Measurements from ENCODE around the gene ESYT2. TPM values are rescaled to one million over a fixed set of nuclear protein-coding genes. Genes with fewer than 3 reads are reported as not detected.

Gene ESYT2
- total and polyA plus RNA-seq, 7 donors: 27.5 to 63.4 (median 44.0) TPM

GRCh38 chr7:158687406-158687805 is 141.9 kb downstream of the ESYT2 start:
- peaks cover 0 to 70% of the 10 kb centered on the region in 2 donors for H3K36me3 ChIP-seq (ENCODE audit: insufficient read depth in 1 of 2, low read depth in 1 of 2)
- intact Hi-C loops (cut with DNase I): no loop called here
- no peak for DNase-seq

GRCh38 chr7:158685693-158686092 is 143.6 kb downstream of the ESYT2 start:
- Histone ChIP-seq H3K4me3 (no peak overlapping the region), H3K27me3 (ENCODE audit: insufficient read depth in 3 of 3, low read length in 2 of 3) (no peaks in the 10 kb centered on the region), H3K4me1 (no peaks in the 10 kb centered on the region), H3K27ac (no peak overlapping the region), H3K9me3 (no peaks in the 10 kb centered on the region), H3K36me3 (ENCODE audit: insufficient read depth in 1 of 2, low read depth in 1 of 2) (peaks cover 0 to 70% of the 10 kb centered on the region in 2 donors)
- ATAC-seq (no peak), DNase-seq (no peak)
- 93 to 97% (median 95%) methylated on average over 4 of the region's 4 CpGs for WGBS, 3 donors
- intact Hi-C loops (cut with DNase I): no loop called here
- no peak for TF ChIP-seq CTCF (IDR thresholded peaks at IDR 0.05)

More at GRCh38 chr7:158687406-158687805, 141.9 kb downstream of the ESYT2 start:
- H3K27me3 ChIP-seq (ENCODE audit: insufficient read depth in 3 of 3, low read length in 2 of 3): no peaks in the 10 kb centered on the region
- H3K4me3 ChIP-seq: no peak overlapping the region
- no peak for TF ChIP-seq CTCF (IDR thresholded peaks at IDR 0.05)
- no peaks in the 10 kb centered on the region for H3K9me3 ChIP-seq
- H3K4me1 ChIP-seq: no peaks in the 10 kb centered on the region
- ATAC-seq: no peak
- no peak overlapping the region for H3K27ac ChIP-seq
- WGBS, 3 donors: 94 to 96% (median 94%) methylated on average over 7 of the region's 7 CpGs

- ATAC-seq (no peak), DNase-seq (no peak)
- Histone ChIP-seq H3K27me3 (ENCODE audit: insufficient read depth in 3 of 3, low read length in 2 of 3) (no peaks in the 10 kb centered on the region), H3K9me3 (no peaks in the 10 kb centered on the region), H3K4me3 (no peak overlapping the region), H3K27ac (no peak overlapping the region), H3K4me1 (no peaks in the 10 kb centered on the region), H3K36me3 (ENCODE audit: insufficient read depth in 1 of 2, low read depth in 1 of 2) (peaks cover 3 to 72% of the 10 kb centered on the region in 2 donors)
- intact Hi-C loops (cut with DNase I): no loop called here
- no peak for TF ChIP-seq CTCF (IDR thresholded peaks at IDR 0.05)
- WGBS, 3 donors: 90 to 92% (median 91%) methylated on average over 1 of the region's 1 CpG
Measured at GRCh38 chr7:158684329-158684728, 145.0 kb downstream of the ESYT2 start.

GRCh38 chr7:158683541-158683940 is 145.8 kb downstream of the ESYT2 start:
- peaks cover 3 to 72% of the 10 kb centered on the region in 2 donors for H3K36me3 ChIP-seq (ENCODE audit: insufficient read depth in 1 of 2, low read depth in 1 of 2)
- H3K4me1 ChIP-seq: no peaks in the 10 kb centered on the region
- no peaks in the 10 kb centered on the region for H3K9me3 ChIP-seq
- intact Hi-C loops (cut with DNase I): no loop called here
- 83 to 95% (median 91%) methylated on average over 2 of the region's 2 CpGs for WGBS, 3 donors
- no peak overlapping the region for H3K27ac ChIP-seq
- DNase-seq (no peak), ATAC-seq (no peak)
- TF ChIP-seq CTCF (IDR thresholded peaks at IDR 0.05): no peak
- no peaks in the 10 kb centered on the region for H3K27me3 ChIP-seq (ENCODE audit: insufficient read depth in 3 of 3, low read length in 2 of 3)
- no peak overlapping the region for H3K4me3 ChIP-seq

- no peak for TF ChIP-seq CTCF (IDR thresholded peaks at IDR 0.05)
- Histone ChIP-seq H3K36me3 (ENCODE audit: insufficient read depth in 1 of 2, low read depth in 1 of 2) (peaks cover 3 to 62% of the 10 kb centered on the region in 2 donors), H3K4me3 (no peak overlapping the region), H3K4me1 (no peaks in the 10 kb centered on the region), H3K27ac (no peak overlapping the region), H3K9me3 (no peaks in the 10 kb centered on the region), H3K27me3 (ENCODE audit: insufficient read depth in 3 of 3, low read length in 2 of 3) (no peaks in the 10 kb centered on the region)
- DNase-seq (no peak), ATAC-seq (no peak)
- intact Hi-C loops (cut with DNase I): no loop called here
Measured at GRCh38 chr7:158682456-158682855, 146.9 kb downstream of the ESYT2 start.

Data from psoas muscle (tissue), 8 donors.